Measurements from ENCODE around the gene EXOSC2. TPM values are rescaled to one million over a fixed set of nuclear protein-coding genes. Genes with fewer than 3 reads are reported as not detected.

The EXOSC2 gene
- total RNA-seq, 1 donor: 32.8 TPM

GRCh38 chr9:130687615-130688014 lies 6.0 kb upstream of the EXOSC2 start:
- TF ChIP-seq CTCF (IDR thresholded peaks at IDR 0.05; ENCODE audit: insufficient read depth, low read depth, low read length): no peak
- DNase-seq (ENCODE audit: low read depth): no peak
- H3K4me3 ChIP-seq (ENCODE audit: low read depth, low read length): no peak overlapping the region

- DNase-seq (ENCODE audit: low read depth): no peak
- no peak for TF ChIP-seq CTCF (IDR thresholded peaks at IDR 0.05; ENCODE audit: insufficient read depth, low read depth, low read length)
Measured at GRCh38 chr9:130688072-130688471, 5.5 kb upstream of the EXOSC2 start.

GRCh38 chr9:130689572-130689936 lies 4.0 kb upstream of the EXOSC2 start:
- peak overlapping the region; percentile 55 for H3K4me3 ChIP-seq (ENCODE audit: low read depth, low read length)
- no peak for TF ChIP-seq CTCF (IDR thresholded peaks at IDR 0.05; ENCODE audit: insufficient read depth, low read depth, low read length)
- no peak for DNase-seq (ENCODE audit: low read depth)

More at GRCh38 chr9:130688072-130688471, 5.5 kb upstream of the EXOSC2 start:
- no peak overlapping the region for H3K4me3 ChIP-seq (ENCODE audit: low read depth, low read length)

GRCh38 chr9:130689937-130690700 lies 3.5 kb upstream of the EXOSC2 start:
- DNase-seq (ENCODE audit: low read depth): peak; percentile 98
- peak overlapping the region; percentile 55 for H3K4me3 ChIP-seq (ENCODE audit: low read depth, low read length)
- no peak for TF ChIP-seq CTCF (IDR thresholded peaks at IDR 0.05; ENCODE audit: insufficient read depth, low read depth, low read length)

GRCh38 chr9:130692321-130692720 lies 1.3 kb upstream of the EXOSC2 start:
- no peak overlapping the region for H3K4me3 ChIP-seq (ENCODE audit: low read depth, low read length)
- peak; percentile 30 for TF ChIP-seq CTCF (IDR thresholded peaks at IDR 0.05; ENCODE audit: insufficient read depth, low read depth, low read length)
- DNase-seq (ENCODE audit: low read depth): no peak

- no peak for DNase-seq (ENCODE audit: low read depth)
- H3K4me3 ChIP-seq (ENCODE audit: low read depth, low read length): peak overlapping the region; percentile 83
- no peak for TF ChIP-seq CTCF (IDR thresholded peaks at IDR 0.05; ENCODE audit: insufficient read depth, low read depth, low read length)
Measured at GRCh38 chr9:130693101-130693425, 517 bp upstream of the EXOSC2 start.

GRCh38 chr9:130694205-130694604 lies 625 bp downstream of the EXOSC2 start:
- no peak for TF ChIP-seq CTCF (IDR thresholded peaks at IDR 0.05; ENCODE audit: insufficient read depth, low read depth, low read length)
- no peak for DNase-seq (ENCODE audit: low read depth)
- H3K4me3 ChIP-seq (ENCODE audit: low read depth, low read length): peak overlapping the region; percentile 83
